Right atrium auricular region (tissue), 2 donors: ENCODE data around the gene AKT2. TPM values are rescaled to one million over a fixed set of nuclear protein-coding genes. Genes with fewer than 3 reads are reported as not detected.

Experiments used
- DNase-seq: peaks from one replicate; pipeline ENCODE4 v3.0.0-alpha.2; 2019; ENCODE audit warnings: low spot score
- H3K27ac ChIP-seq, 2 donors: fragments of 200-600 bp; sonication (generic); 1 replicate in 1 of 2; 2 replicates in 1 of 2; pipeline ENCODE4 v1.5.1; 2016 to 2019
- H3K27me3 ChIP-seq, 2 donors: fragments of 200-600 bp; sonication (generic); one replicate each; pipeline versions ENCODE4 v1.5.1 to v1.6.0; 2017 to 2019
- H3K36me3 ChIP-seq: fragments of 200-600 bp; sonication (generic); one replicate; pipeline ENCODE4 v1.5.1; 2016
- H3K4me1 ChIP-seq, 2 donors: fragments of 200-600 bp; sonication (generic); one replicate each; pipeline versions ENCODE4 v1.5.1 to v1.6.0; 2017 to 2019
- H3K4me3 ChIP-seq, 2 donors: fragments of 200-600 bp; sonication (generic); 1 replicate in 1 of 2; 2 replicates in 1 of 2; pipeline ENCODE4 v1.5.1; 2017 to 2019; ENCODE audit warnings: mild to moderate bottlenecking in 1 of 2, moderate library complexity in 1 of 2
- H3K9me3 ChIP-seq, 2 donors: fragments of 200-600 bp; sonication (generic); one replicate each; pipeline ENCODE4 v1.5.1; 2019
- CTCF ChIP-seq, 2 donors: fragments of 200-600 bp; sonication (generic); IDR thresholded peaks; one replicate each; pipeline ENCODE4 v1.5.1; 2019; ENCODE audit warnings: antibody characterized with exemption in 2 of 2
- total RNA-seq, 2 donors: library from RNA; depleted of rRNA; stranded (reverse); fragments of >200 nt; gene quantifications; one replicate each; pipeline ENCODE4 v1.1.0, GENCODE V29; 2016

Gene AKT2
- total RNA-seq, 2 donors from 2014 or later: 63.3 to 76.7 TPM

DNA sequence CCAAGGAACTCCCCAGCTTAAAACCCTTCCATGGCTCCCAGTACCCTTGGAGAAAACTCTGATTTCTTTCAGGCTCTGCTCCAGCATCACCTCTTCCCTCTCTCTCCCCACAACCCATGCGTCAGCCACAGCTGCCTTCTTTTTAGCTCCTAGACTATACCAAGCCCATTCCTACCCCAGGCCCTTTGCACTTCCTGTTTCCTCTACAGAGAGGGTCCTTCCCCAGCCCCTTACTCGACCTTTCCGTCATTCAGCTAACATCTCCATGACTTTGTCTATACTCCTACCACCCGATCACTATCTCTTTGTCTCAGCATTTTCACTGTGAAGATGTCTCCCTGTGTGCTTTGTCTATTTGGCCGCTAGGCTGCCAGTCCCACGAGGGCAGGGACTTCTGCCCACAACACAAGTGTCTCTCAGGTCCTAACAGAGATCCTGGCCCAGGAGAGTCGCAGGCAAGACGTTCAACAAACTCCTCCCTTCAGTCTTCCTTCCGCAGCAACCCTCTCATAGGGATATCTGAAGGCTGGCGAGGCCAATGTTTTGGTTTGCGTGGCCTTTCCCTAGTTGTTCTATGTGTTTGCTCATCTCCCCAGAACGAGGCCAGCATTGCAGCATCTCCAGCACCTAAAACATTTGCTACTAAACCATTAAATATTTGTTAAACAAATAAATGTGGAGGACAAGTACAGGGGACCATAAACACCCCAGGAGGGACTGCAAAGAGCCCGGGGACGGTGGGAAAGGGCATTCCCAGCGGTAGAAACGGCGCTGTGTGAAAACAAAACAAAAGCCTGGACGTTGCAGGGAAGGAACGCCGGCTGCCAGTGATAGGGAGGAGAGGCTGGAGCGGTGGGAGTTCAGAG lies 59.5 kb downstream of the AKT2 start:
- no peak for DNase-seq
- H3K27me3 ChIP-seq: peaks cover 4 to 7% of the 10 kb centered on the region in 2 donors
- no peak for TF ChIP-seq CTCF (IDR thresholded peaks at IDR 0.05)

GRCh38 chr19:40224342-40225150 lies 60.6 kb downstream of the AKT2 start:
- Histone ChIP-seq H3K9me3 (no peaks in the 10 kb centered on the region), H3K4me3 (no peak overlapping the region), H3K27me3 (peaks cover 4 to 7% of the 10 kb centered on the region in 2 donors), H3K36me3 (no peaks in the 10 kb centered on the region), H3K4me1 (peaks cover 0 to 21% of the 10 kb centered on the region in 2 donors), H3K27ac (no peak overlapping the region)
- no peak for TF ChIP-seq CTCF (IDR thresholded peaks at IDR 0.05)
- no peak for DNase-seq

More for the DNA sequence above, 59.5 kb downstream of the AKT2 start:
- Histone ChIP-seq H3K36me3 (no peaks in the 10 kb centered on the region), H3K4me1 (peaks cover 0 to 19% of the 10 kb centered on the region in 2 donors), H3K9me3 (no peaks in the 10 kb centered on the region), H3K27ac (no peak overlapping the region), H3K4me3 (peak overlapping the region; percentile 14 to 34)

DNA sequence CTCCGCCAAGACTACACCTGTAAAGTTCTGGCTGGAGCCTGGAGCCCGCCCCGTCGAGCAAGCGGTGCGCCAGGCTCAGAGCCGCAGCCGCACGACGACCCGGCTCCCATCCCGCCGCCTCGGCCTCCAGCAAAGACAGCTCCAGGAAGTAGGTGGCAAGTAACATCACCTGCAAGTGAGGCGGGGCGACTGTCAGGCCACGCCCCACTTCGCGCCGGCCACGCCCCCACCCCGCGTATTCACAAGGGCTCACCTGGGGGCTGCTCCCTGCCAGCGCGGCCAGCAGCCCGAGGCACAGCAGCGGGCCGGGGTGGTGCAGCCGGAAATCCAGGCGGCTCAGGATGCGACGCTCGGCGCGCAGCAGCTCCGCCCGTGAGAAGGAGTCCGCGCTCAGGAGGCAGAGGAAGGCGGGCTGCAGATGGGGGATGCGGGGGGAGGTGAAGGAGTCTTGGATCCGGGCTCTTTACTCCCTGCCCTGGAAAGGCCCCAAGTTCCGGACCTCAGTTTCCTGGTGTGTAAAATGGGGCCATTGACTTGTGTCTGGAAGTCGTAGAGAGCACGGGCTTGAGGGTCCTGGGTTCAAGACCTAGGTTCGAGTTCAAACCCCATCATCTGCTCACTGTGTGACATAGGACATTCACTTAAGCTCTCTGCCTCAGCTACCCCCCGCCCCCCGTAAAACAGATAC lies 61.9 kb downstream of the AKT2 start:
- H3K36me3 ChIP-seq: no peaks in the 10 kb centered on the region
- no peaks in the 10 kb centered on the region for H3K9me3 ChIP-seq
- peaks cover 7 to 12% of the 10 kb centered on the region in 2 donors for H3K27me3 ChIP-seq
- no peak for TF ChIP-seq CTCF (IDR thresholded peaks at IDR 0.05)
- DNase-seq: no peak
- H3K4me3 ChIP-seq: no peak overlapping the region
- peaks cover 0 to 25% of the 10 kb centered on the region in 2 donors for H3K4me1 ChIP-seq
- no peak overlapping the region for H3K27ac ChIP-seq

DNA sequence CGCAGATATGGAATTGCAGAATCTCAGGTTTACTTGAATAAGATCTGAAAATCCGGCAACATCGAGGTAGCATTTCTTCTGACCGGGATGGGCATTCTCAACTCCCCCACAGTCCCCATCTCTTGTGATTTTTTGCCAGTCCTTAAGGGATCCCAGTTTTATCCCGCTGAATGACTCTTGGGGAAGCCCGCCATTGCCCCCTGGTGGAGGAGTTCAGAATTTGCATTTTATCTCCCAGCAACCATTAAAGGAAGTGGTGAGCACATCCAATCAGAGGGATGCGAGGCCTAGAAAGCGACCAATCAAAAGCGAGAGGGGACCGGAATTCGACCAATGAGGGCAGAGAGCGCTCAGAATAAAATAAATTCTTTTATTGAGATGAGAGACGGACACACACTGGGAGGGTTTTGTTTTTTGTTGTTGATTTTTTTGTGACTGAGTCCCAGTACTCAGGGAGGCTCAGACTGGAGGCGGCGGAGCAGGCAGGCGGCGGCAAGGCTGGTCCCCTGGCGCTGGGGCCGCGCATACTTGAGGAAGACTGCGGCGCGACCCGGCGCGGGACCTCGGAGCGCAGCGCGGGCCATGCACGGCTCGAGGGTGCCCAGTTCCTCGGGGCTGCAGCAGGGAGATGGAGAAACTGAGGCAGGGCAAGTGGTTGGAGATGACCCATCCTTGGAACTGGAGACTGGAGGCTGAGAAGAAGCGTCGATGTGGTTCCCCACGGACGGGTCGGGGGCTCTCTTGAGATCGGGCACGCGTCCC lies 63.1 kb downstream of the AKT2 start:
- peaks cover 0 to 35% of the 10 kb centered on the region in 2 donors for H3K4me1 ChIP-seq
- H3K4me3 ChIP-seq: no peak overlapping the region
- no peaks in the 10 kb centered on the region for H3K9me3 ChIP-seq
- DNase-seq: peak; percentile 93
- no peak overlapping the region for H3K27ac ChIP-seq
- peak; percentile 93 to 96 for TF ChIP-seq CTCF (IDR thresholded peaks at IDR 0.05)
- no peaks in the 10 kb centered on the region for H3K36me3 ChIP-seq
- peaks cover 16 to 24% of the 10 kb centered on the region in 2 donors for H3K27me3 ChIP-seq

DNA sequence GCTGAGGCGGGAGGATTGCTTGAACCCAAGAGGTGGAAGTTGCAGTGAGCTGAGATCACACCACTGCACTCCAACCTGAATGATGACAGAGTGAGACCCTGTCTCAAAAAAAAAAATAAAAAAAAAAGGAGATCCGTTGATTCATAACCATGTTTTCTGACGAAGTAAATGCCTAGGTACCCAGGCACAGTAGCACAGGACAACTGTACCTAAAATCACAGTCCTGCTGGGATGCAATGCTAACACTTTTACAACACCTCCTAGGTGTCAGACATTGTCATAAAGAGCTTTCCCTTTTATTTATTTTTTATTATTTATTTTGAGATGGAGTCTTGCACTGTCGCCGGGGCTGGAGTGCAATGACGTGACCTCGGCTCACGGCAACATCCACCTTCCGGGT lies 64.5 kb downstream of the AKT2 start:
- Histone ChIP-seq H3K27ac (no peak overlapping the region), H3K4me1 (peaks cover 0 to 25% of the 10 kb centered on the region in 2 donors), H3K9me3 (no peaks in the 10 kb centered on the region), H3K27me3 (peaks cover 17 to 29% of the 10 kb centered on the region in 2 donors), H3K36me3 (no peaks in the 10 kb centered on the region), H3K4me3 (no peak overlapping the region)
- no peak for DNase-seq
- no peak for TF ChIP-seq CTCF (IDR thresholded peaks at IDR 0.05)
